H1 (cell line): ENCODE measurements around the gene TUT4. TPM values are rescaled to one million over a fixed set of nuclear protein-coding genes. Genes with fewer than 3 reads are reported as not detected.
A peak's percentile ranks its signal among the peaks of the same experiment; 100 is the strongest.

Experiments used
- CTCF ChIP-seq, 3 experiments: IDR thresholded peaks; 1 replicate in 2 of 3; 2 replicates in 1 of 3; pipeline versions ENCODE4 v1.5.1 to v1.6.1; 2011; ENCODE audit warnings: low read length in 3 of 3, mild to moderate bottlenecking in 3 of 3, inconsistent platforms in 2 of 3, low read depth in 1 of 3, moderate library complexity in 1 of 3; ENCODE audit not compliant: insufficient read depth in 1 of 3; ENCODE audit errors: control extremely low read depth in 1 of 3
- EGR1 ChIP-seq: IDR thresholded peaks from 2 replicates; pipeline ENCODE4 v1.6.1; 2011; ENCODE audit warnings: low read depth, low read length, borderline replicate concordance
- JUND ChIP-seq: IDR thresholded peaks from 2 replicates; pipeline ENCODE4 v1.6.1; 2011; ENCODE audit warnings: mild to moderate bottlenecking, improper control_type of control experiment, low read length
- POLR2A ChIP-seq, 2 experiments: IDR thresholded peaks; 1 replicate in 1 of 2; 2 replicates in 1 of 2; pipeline ENCODE4 v1.6.1; 2011; ENCODE audit warnings: low read depth in 2 of 2, low read length in 2 of 2, mild to moderate bottlenecking in 2 of 2; ENCODE audit errors: control extremely low read depth in 1 of 2
- RXRA ChIP-seq: IDR thresholded peaks from 2 replicates; pipeline ENCODE4 v1.6.1; 2011; ENCODE audit warnings: low read depth, mild to moderate bottlenecking, low read length, moderate library complexity; ENCODE audit not compliant: insufficient read depth
- SP1 ChIP-seq: IDR thresholded peaks from 2 replicates; pipeline ENCODE4 v1.6.1; 2011; ENCODE audit warnings: low read depth, low read length
- polyA plus RNA-seq, 7 experiments: library from polyadenylated mRNA; depleted of rRNA in 3 of 7; stranded (reverse) in 5 of 7; unstranded in 2 of 7; fragments of >200 nt in 5 of 7; fragments of 200-250 nt in 2 of 7; gene quantifications; 1 replicate in 5 of 7; 2 replicates in 1 of 7; 4 replicates in 1 of 7; pipeline versions ENCODE4 v1.2.1 to v1.2.3, GENCODE V29; 2011 to 2013; ENCODE audit warnings: missing spikeins in 2 of 7, mixed read lengths in 2 of 7
- total RNA-seq: library from RNA; stranded (reverse); fragmentation: NEBNext Ultra II Directional; extraction: Animal tissue kit (Norgen Biotek cat#: 25700); gene quantifications from 2 replicates; pipeline ENCODE4 v1.2.1, GENCODE V29; 2021
- TF ChIP-seq, protein P1 (sequence below): fragments of 300-600 bp; sonication (generic); IDR thresholded peaks from 2 replicates; pipeline ENCODE4 v1.7.1; 2012; ENCODE audit warnings: low read length, moderate library complexity, mild to moderate bottlenecking, inconsistent platforms; ENCODE audit not compliant: insufficient replicate concordance

The TUT4 gene
- total and polyA plus RNA-seq, 2 of the 8 experiments (the other 6 are each of a cell fraction or from before 2014, with no cell fraction given), result 54.5 to 63.3 TPM

GRCh38 chr1:52553362-52554266 lies 722 bp upstream of the TUT4 start (continued):
- TF ChIP-seq, protein P1, sequence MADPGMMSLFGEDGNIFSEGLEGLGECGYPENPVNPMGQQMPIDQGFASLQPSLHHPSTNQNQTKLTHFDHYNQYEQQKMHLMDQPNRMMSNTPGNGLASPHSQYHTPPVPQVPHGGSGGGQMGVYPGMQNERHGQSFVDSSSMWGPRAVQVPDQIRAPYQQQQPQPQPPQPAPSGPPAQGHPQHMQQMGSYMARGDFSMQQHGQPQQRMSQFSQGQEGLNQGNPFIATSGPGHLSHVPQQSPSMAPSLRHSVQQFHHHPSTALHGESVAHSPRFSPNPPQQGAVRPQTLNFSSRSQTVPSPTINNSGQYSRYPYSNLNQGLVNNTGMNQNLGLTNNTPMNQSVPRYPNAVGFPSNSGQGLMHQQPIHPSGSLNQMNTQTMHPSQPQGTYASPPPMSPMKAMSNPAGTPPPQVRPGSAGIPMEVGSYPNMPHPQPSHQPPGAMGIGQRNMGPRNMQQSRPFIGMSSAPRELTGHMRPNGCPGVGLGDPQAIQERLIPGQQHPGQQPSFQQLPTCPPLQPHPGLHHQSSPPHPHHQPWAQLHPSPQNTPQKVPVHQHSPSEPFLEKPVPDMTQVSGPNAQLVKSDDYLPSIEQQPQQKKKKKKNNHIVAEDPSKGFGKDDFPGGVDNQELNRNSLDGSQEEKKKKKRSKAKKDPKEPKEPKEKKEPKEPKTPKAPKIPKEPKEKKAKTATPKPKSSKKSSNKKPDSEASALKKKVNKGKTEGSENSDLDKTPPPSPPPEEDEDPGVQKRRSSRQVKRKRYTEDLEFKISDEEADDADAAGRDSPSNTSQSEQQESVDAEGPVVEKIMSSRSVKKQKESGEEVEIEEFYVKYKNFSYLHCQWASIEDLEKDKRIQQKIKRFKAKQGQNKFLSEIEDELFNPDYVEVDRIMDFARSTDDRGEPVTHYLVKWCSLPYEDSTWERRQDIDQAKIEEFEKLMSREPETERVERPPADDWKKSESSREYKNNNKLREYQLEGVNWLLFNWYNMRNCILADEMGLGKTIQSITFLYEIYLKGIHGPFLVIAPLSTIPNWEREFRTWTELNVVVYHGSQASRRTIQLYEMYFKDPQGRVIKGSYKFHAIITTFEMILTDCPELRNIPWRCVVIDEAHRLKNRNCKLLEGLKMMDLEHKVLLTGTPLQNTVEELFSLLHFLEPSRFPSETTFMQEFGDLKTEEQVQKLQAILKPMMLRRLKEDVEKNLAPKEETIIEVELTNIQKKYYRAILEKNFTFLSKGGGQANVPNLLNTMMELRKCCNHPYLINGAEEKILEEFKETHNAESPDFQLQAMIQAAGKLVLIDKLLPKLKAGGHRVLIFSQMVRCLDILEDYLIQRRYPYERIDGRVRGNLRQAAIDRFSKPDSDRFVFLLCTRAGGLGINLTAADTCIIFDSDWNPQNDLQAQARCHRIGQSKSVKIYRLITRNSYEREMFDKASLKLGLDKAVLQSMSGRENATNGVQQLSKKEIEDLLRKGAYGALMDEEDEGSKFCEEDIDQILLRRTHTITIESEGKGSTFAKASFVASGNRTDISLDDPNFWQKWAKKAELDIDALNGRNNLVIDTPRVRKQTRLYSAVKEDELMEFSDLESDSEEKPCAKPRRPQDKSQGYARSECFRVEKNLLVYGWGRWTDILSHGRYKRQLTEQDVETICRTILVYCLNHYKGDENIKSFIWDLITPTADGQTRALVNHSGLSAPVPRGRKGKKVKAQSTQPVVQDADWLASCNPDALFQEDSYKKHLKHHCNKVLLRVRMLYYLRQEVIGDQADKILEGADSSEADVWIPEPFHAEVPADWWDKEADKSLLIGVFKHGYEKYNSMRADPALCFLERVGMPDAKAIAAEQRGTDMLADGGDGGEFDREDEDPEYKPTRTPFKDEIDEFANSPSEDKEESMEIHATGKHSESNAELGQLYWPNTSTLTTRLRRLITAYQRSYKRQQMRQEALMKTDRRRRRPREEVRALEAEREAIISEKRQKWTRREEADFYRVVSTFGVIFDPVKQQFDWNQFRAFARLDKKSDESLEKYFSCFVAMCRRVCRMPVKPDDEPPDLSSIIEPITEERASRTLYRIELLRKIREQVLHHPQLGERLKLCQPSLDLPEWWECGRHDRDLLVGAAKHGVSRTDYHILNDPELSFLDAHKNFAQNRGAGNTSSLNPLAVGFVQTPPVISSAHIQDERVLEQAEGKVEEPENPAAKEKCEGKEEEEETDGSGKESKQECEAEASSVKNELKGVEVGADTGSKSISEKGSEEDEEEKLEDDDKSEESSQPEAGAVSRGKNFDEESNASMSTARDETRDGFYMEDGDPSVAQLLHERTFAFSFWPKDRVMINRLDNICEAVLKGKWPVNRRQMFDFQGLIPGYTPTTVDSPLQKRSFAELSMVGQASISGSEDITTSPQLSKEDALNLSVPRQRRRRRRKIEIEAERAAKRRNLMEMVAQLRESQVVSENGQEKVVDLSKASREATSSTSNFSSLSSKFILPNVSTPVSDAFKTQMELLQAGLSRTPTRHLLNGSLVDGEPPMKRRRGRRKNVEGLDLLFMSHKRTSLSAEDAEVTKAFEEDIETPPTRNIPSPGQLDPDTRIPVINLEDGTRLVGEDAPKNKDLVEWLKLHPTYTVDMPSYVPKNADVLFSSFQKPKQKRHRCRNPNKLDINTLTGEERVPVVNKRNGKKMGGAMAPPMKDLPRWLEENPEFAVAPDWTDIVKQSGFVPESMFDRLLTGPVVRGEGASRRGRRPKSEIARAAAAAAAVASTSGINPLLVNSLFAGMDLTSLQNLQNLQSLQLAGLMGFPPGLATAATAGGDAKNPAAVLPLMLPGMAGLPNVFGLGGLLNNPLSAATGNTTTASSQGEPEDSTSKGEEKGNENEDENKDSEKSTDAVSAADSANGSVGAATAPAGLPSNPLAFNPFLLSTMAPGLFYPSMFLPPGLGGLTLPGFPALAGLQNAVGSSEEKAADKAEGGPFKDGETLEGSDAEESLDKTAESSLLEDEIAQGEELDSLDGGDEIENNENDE, result no peak
- no peak for TF ChIP-seq JUND
- TF ChIP-seq CTCF (IDR thresholded peaks at IDR 0.05; ENCODE audit: control extremely low read depth in 1 of 3, insufficient read depth in 1 of 3, low read depth in 1 of 3, low read length in 3 of 3), result no peak
- TF ChIP-seq SP1, result 0 out of 2 replicates have a peak, but pooled peaks have one; percentile 25
- TF ChIP-seq RXRA, result no peak
- no peak for TF ChIP-seq EGR1
- peak; percentile 72 to 81 for TF ChIP-seq POLR2A (IDR thresholded peaks at IDR 0.05; ENCODE audit: control extremely low read depth in 1 of 2, low read depth in 2 of 2, low read length in 2 of 2)
